Stimulated activated CD8-positive, alpha-beta memory T cell treated with anti-CD3 and anti-CD28 coated beads, Interleukin-12 subunit alpha, Interleukin-12 subunit beta, amount 100 ng/mL, for 24 hours (primary cell): ENCODE results near the gene TPRG1.

Source experiments
- DNase-seq: peaks from one replicate; pipeline ENCODE4 v3.0.0-alpha.2; 2020; ENCODE audit errors: extremely low read depth

Gene TPRG1

GRCh38 chr3:189229196-189229828 is 57.5 kb downstream of the TPRG1 start:
- DNase-seq, result no peak

- DNase-seq, result no peak
Observed at GRCh38 chr3:189232790-189233189, 61.0 kb downstream of the TPRG1 start.

GRCh38 chr3:189233225-189233858 is 61.6 kb downstream of the TPRG1 start:
- DNase-seq, result no peak

- no peak for DNase-seq
Observed at GRCh38 chr3:189235214-189235613, 63.4 kb downstream of the TPRG1 start.

- DNase-seq, result no peak
Observed at GRCh38 chr3:189236352-189236751, 64.6 kb downstream of the TPRG1 start.

GRCh38 chr3:189237526-189237925 is 65.8 kb downstream of the TPRG1 start:
- no peak for DNase-seq

- DNase-seq, result no peak
Observed at GRCh38 chr3:189238071-189238470, 66.3 kb downstream of the TPRG1 start.

GRCh38 chr3:189239616-189240015 is 67.8 kb downstream of the TPRG1 start:
- no peak for DNase-seq

GRCh38 chr3:189249987-189250386 is 78.2 kb downstream of the TPRG1 start:
- DNase-seq, result no peak

- DNase-seq, result no peak
Observed at GRCh38 chr3:189258261-189258660, 86.5 kb downstream of the TPRG1 start.

GRCh38 chr3:189260556-189261493 is 89.1 kb downstream of the TPRG1 start:
- no peak for DNase-seq

- no peak for DNase-seq
Observed at GRCh38 chr3:189262746-189263145, 91.0 kb downstream of the TPRG1 start.

GRCh38 chr3:189267981-189268613 is 96.3 kb downstream of the TPRG1 start:
- DNase-seq, result no peak

GRCh38 chr3:189269365-189269764 is 97.6 kb downstream of the TPRG1 start:
- DNase-seq, result no peak

GRCh38 chr3:189270248-189270832 is 98.6 kb downstream of the TPRG1 start:
- DNase-seq, result no peak

GRCh38 chr3:189272500-189273119 is 100.8 kb downstream of the TPRG1 start:
- no peak for DNase-seq

- no peak for DNase-seq
Observed at GRCh38 chr3:189273736-189274135, 102.0 kb downstream of the TPRG1 start.

- DNase-seq, result no peak
Observed at GRCh38 chr3:189275182-189275581, 103.4 kb downstream of the TPRG1 start.

- DNase-seq, result no peak
Observed at GRCh38 chr3:189275852-189276251, 104.1 kb downstream of the TPRG1 start.

- DNase-seq, result no peak
Observed at GRCh38 chr3:189276444-189277219, 104.9 kb downstream of the TPRG1 start.

GRCh38 chr3:189277711-189278110 is 105.9 kb downstream of the TPRG1 start:
- DNase-seq, result no peak
